ENCODE measurements around the gene OR5AU1. TPM values are rescaled to one million over a fixed set of nuclear protein-coding genes. Genes with fewer than 3 reads are reported as not detected.

OR5AU1 gene
- total RNA-seq, 4 donors from 2014 or later: not detected

GRCh38 chr14:21201732-21202462 is 46.0 kb upstream of the OR5AU1 start:
- Histone ChIP-seq H3K27me3 (no peaks in the 10 kb centered on the region), H3K9me3 (no peaks in the 10 kb centered on the region), H3K27ac (no peak overlapping the region), H3K4me1 (no peaks in the 10 kb centered on the region), H3K36me3 (peaks cover 20% of the 10 kb centered on the region), H3K4me3 (no peak overlapping the region)
- DNase-seq (ENCODE audit: low spot score in 2 of 2): no peak
- TF ChIP-seq POLR2A (IDR thresholded peaks at IDR 0.05): no peak
- no peak for TF ChIP-seq EP300 (IDR thresholded peaks at IDR 0.05)
- no peak for TF ChIP-seq POLR2AphosphoS5 (IDR thresholded peaks at IDR 0.05)
- no peak for TF ChIP-seq CTCF (IDR thresholded peaks at IDR 0.05)
- 72% methylated on average over 12 of the region's 12 CpGs for WGBS

GRCh38 chr14:21200752-21201461 is 45.0 kb upstream of the OR5AU1 start:
- WGBS: 71% methylated on average over 5 of the region's 5 CpGs
- Histone ChIP-seq H3K9me3 (no peaks in the 10 kb centered on the region), H3K4me1 (no peaks in the 10 kb centered on the region), H3K27ac (no peak overlapping the region), H3K36me3 (peaks cover 15% of the 10 kb centered on the region), H3K27me3 (no peaks in the 10 kb centered on the region), H3K4me3 (no peak overlapping the region)
- TF ChIP-seq POLR2A (IDR thresholded peaks at IDR 0.05) (no peak), CTCF (IDR thresholded peaks at IDR 0.05) (no peak), EP300 (IDR thresholded peaks at IDR 0.05) (no peak), POLR2AphosphoS5 (IDR thresholded peaks at IDR 0.05) (no peak)
- no peak for DNase-seq (ENCODE audit: low spot score in 2 of 2)

GRCh38 chr14:21199611-21200560 is 44.0 kb upstream of the OR5AU1 start:
- WGBS: 65% methylated on average over 3 of the region's 3 CpGs
- H3K27me3 ChIP-seq: no peaks in the 10 kb centered on the region
- no peaks in the 10 kb centered on the region for H3K9me3 ChIP-seq
- DNase-seq (ENCODE audit: low spot score in 2 of 2): no peak
- TF ChIP-seq EP300 (IDR thresholded peaks at IDR 0.05) (no peak), POLR2A (IDR thresholded peaks at IDR 0.05) (no peak), CTCF (IDR thresholded peaks at IDR 0.05) (no peak), POLR2AphosphoS5 (IDR thresholded peaks at IDR 0.05) (no peak)
- H3K4me1 ChIP-seq: no peaks in the 10 kb centered on the region
- H3K27ac ChIP-seq: no peak overlapping the region
- H3K36me3 ChIP-seq: peaks cover 10% of the 10 kb centered on the region
- H3K4me3 ChIP-seq: no peak overlapping the region

- H3K4me3 ChIP-seq: no peak overlapping the region
- H3K4me1 ChIP-seq: no peaks in the 10 kb centered on the region
- H3K9me3 ChIP-seq: no peaks in the 10 kb centered on the region
- WGBS: 98% methylated on average over 2 of the region's 2 CpGs
- H3K27ac ChIP-seq: no peak overlapping the region
- no peaks in the 10 kb centered on the region for H3K36me3 ChIP-seq
- no peaks in the 10 kb centered on the region for H3K27me3 ChIP-seq
- DNase-seq (ENCODE audit: low spot score in 2 of 2): no peak
- TF ChIP-seq EP300 (IDR thresholded peaks at IDR 0.05): no peak
- TF ChIP-seq POLR2A (IDR thresholded peaks at IDR 0.05): no peak
- TF ChIP-seq CTCF (IDR thresholded peaks at IDR 0.05): no peak
- no peak for TF ChIP-seq POLR2AphosphoS5 (IDR thresholded peaks at IDR 0.05)
Observed at GRCh38 chr14:21197418-21198205, 41.7 kb upstream of the OR5AU1 start.
